Activated CD4-positive, alpha-beta memory T cell treated with anti-CD3 and anti-CD28 coated beads for 36 hours (primary cell): ENCODE data around the gene CMBL. TPM values are rescaled to one million over a fixed set of nuclear protein-coding genes. Genes with fewer than 3 reads are reported as not detected.

Source experiments
- CTCF ChIA-PET: fragments of 350-600 bp; sonication (Branson Sonifier 250); formaldehyde crosslinking; loops from one replicate; lab custom pipeline; 2021; ENCODE audit warnings: antibody characterized with exemption, inconsistent platforms; lab: Charles Lee
- POLR2A ChIA-PET: fragments of 350-600 bp; sonication (Branson Sonifier 250); formaldehyde crosslinking; loops from one replicate; lab custom pipeline; 2021; ENCODE audit warnings: antibody characterized with exemption; lab: Charles Lee
- DNase-seq: peaks from one replicate; pipeline ENCODE4 v3.0.0-alpha.2; 2020
- H3K27ac Mint-ChIP-seq: one replicate; pipeline ENCODE4 v1.8.0; 2021; ENCODE audit warnings: mixed read lengths
- H3K27me3 Mint-ChIP-seq: one replicate; pipeline ENCODE4 v1.8.0; 2021; ENCODE audit warnings: mixed read lengths
- H3K36me3 Mint-ChIP-seq: one replicate; pipeline ENCODE4 v1.8.0; 2021; ENCODE audit warnings: mixed read lengths
- H3K4me1 Mint-ChIP-seq: one replicate; pipeline ENCODE4 v1.8.0; 2021; ENCODE audit warnings: low read depth, mixed read lengths
- H3K4me3 Mint-ChIP-seq: one replicate; pipeline ENCODE4 v1.8.0; 2021; ENCODE audit warnings: mild to moderate bottlenecking, mixed read lengths
- H3K9me3 Mint-ChIP-seq: one replicate; pipeline ENCODE4 v1.8.0; 2021; ENCODE audit warnings: mixed read lengths
- intact Hi-C: fragments of 100-400 bp; cut with micrococcal nuclease; formaldehyde crosslinking; loops from one replicate; pipeline ENCODE4 v1.15.1; 2023
- total RNA-seq, 2 experiments: library from RNA; stranded (reverse); gene quantifications; one replicate each; pipeline ENCODE4 v1.2.3, GENCODE V29; 2021

CMBL gene
- total RNA-seq, 2 experiments from 2014 or later, result 1.2 to 1.3 TPM

GRCh38 chr5:10262121-10262774 is 45.5 kb downstream of the CMBL start:
- intact Hi-C loops, result no loop called here
- no peak overlapping the region for H3K4me3 Mint-ChIP-seq
- H3K27me3 Mint-ChIP-seq, result no peaks in the 10 kb centered on the region
- H3K36me3 Mint-ChIP-seq, result peaks cover 72% of the 10 kb centered on the region
- no peak overlapping the region for H3K27ac Mint-ChIP-seq
- ChIA-PET CTCF (interaction anchor here (1.3 kb wide), 1 partner anchor 365 kb away, joined by 3 read pairs; no protein-coding TSS in a partner anchor), POLR2A (no interaction called here)
- peaks cover 12% of the 10 kb centered on the region for H3K4me1 Mint-ChIP-seq
- no peaks in the 10 kb centered on the region for H3K9me3 Mint-ChIP-seq
- DNase-seq, result no peak

GRCh38 chr5:10261065-10261464 is 46.6 kb downstream of the CMBL start:
- Mint-ChIP-seq H3K4me1 (peaks cover 22% of the 10 kb centered on the region), H3K4me3 (no peak overlapping the region), H3K27ac (no peak overlapping the region), H3K9me3 (no peaks in the 10 kb centered on the region), H3K36me3 (peaks cover 75% of the 10 kb centered on the region), H3K27me3 (no peaks in the 10 kb centered on the region)
- ChIA-PET POLR2A (no interaction called here), CTCF (no interaction called here)
- intact Hi-C loops, result no loop called here
- no peak for DNase-seq

- Mint-ChIP-seq H3K27me3 (no peaks in the 10 kb centered on the region), H3K9me3 (no peaks in the 10 kb centered on the region), H3K27ac (peak overlapping the region; percentile 40), H3K4me3 (no peak overlapping the region), H3K4me1 (peaks cover 30% of the 10 kb centered on the region), H3K36me3 (peaks cover 79% of the 10 kb centered on the region)
- intact Hi-C loops, result loop anchor here (2.0 to 10.0 kb wide), 3 partner anchors 95 to 335 kb away; no protein-coding TSS in a partner anchor
- no peak for DNase-seq
- ChIA-PET POLR2A (interaction anchor here (0.9 kb wide), 1 partner anchor 9 kb away, joined by 3 read pairs; no protein-coding TSS in a partner anchor), CTCF (interaction anchor here (0.6 kb wide), 1 partner anchor 159 kb away, joined by 3 read pairs; no protein-coding TSS in a partner anchor)
Observed at GRCh38 chr5:10259899-10260298, 47.8 kb downstream of the CMBL start.

GRCh38 chr5:10257870-10258269 is 49.8 kb downstream of the CMBL start:
- ChIA-PET CTCF (interaction anchor here (1.7 kb wide), 1 partner anchor 370 kb away, joined by 3 read pairs; no protein-coding TSS in a partner anchor), POLR2A (interaction anchor here (1.6 kb wide), 1 partner anchor 160 kb away, joined by 3 read pairs; no protein-coding TSS in a partner anchor)
- peaks cover 73% of the 10 kb centered on the region for H3K36me3 Mint-ChIP-seq
- H3K4me1 Mint-ChIP-seq, result peaks cover 47% of the 10 kb centered on the region
- H3K4me3 Mint-ChIP-seq, result no peak overlapping the region
- peak overlapping the region; percentile 63 for H3K27ac Mint-ChIP-seq
- no peak for DNase-seq
- no peaks in the 10 kb centered on the region for H3K27me3 Mint-ChIP-seq
- H3K9me3 Mint-ChIP-seq, result no peaks in the 10 kb centered on the region
- intact Hi-C loops, result loop anchor here (2.0 to 10.0 kb wide), 3 partner anchors 97 to 337 kb away; no protein-coding TSS in a partner anchor

GRCh38 chr5:10254686-10255085 is 53.0 kb downstream of the CMBL start:
- Mint-ChIP-seq H3K4me1 (peaks cover 63% of the 10 kb centered on the region), H3K4me3 (no peak overlapping the region), H3K27me3 (no peaks in the 10 kb centered on the region), H3K9me3 (no peaks in the 10 kb centered on the region), H3K36me3 (peaks cover 65% of the 10 kb centered on the region), H3K27ac (peak overlapping the region; percentile 50)
- DNase-seq, result no peak
- intact Hi-C loops, result loop anchor here (5.0 to 10.0 kb wide), 2 partner anchors 340 to 378 kb away; no protein-coding TSS in a partner anchor
- CTCF ChIA-PET, result interaction anchor here (0.7 kb wide), 1 partner anchor 102 kb away, joined by 3 read pairs; no protein-coding TSS in a partner anchor
- POLR2A ChIA-PET, result no interaction called here

GRCh38 chr5:10253390-10253789 is 54.3 kb downstream of the CMBL start:
- Mint-ChIP-seq H3K27me3 (no peaks in the 10 kb centered on the region), H3K9me3 (no peaks in the 10 kb centered on the region), H3K36me3 (peaks cover 56% of the 10 kb centered on the region), H3K4me1 (peaks cover 68% of the 10 kb centered on the region), H3K4me3 (no peak overlapping the region), H3K27ac (no peak overlapping the region)
- ChIA-PET CTCF (interaction anchor here (1.0 kb wide), 1 partner anchor 104 kb away, joined by 4 read pairs; no protein-coding TSS in a partner anchor), POLR2A (interaction anchor here (0.8 kb wide), 1 partner anchor 100 kb away, joined by 3 read pairs; the partner anchor contains the start of gene MARCHF6)
- intact Hi-C loops, result loop anchor here (5.0 to 10.0 kb wide), 2 partner anchors 341 to 379 kb away; no protein-coding TSS in a partner anchor
- DNase-seq, result no peak

- Mint-ChIP-seq H3K27me3 (no peaks in the 10 kb centered on the region), H3K4me3 (peak overlapping the region; percentile 84), H3K9me3 (no peaks in the 10 kb centered on the region), H3K27ac (peak overlapping the region; percentile 67), H3K4me1 (peaks cover 55% of the 10 kb centered on the region), H3K36me3 (peaks cover 42% of the 10 kb centered on the region)
- DNase-seq, result no peak
- POLR2A ChIA-PET, result interaction anchor here (4.2 kb wide), 1 partner anchor 103 kb away, joined by 36 read pairs; the partner anchor contains the start of gene MARCHF6
- intact Hi-C loops, result loop anchor here (5.0 to 10.0 kb wide), 2 partner anchors 343 to 381 kb away; no protein-coding TSS in a partner anchor
- CTCF ChIA-PET, result interaction anchor here (0.6 kb wide), 1 partner anchor 376 kb away, joined by 3 read pairs; no protein-coding TSS in a partner anchor
Observed at GRCh38 chr5:10251405-10251804, 56.3 kb downstream of the CMBL start.

- peaks cover 49% of the 10 kb centered on the region for H3K4me1 Mint-ChIP-seq
- POLR2A ChIA-PET, result interaction anchor here (0.7 to 4.2 kb wide), 4 partner anchors 8 to 382 kb away, joined by 3 to 36 read pairs (median 4); partner anchors contain the start of gene MARCHF6
- no peaks in the 10 kb centered on the region for H3K9me3 Mint-ChIP-seq
- H3K27me3 Mint-ChIP-seq, result no peaks in the 10 kb centered on the region
- peak overlapping the region; percentile 84 for H3K4me3 Mint-ChIP-seq
- CTCF ChIA-PET, result interaction anchor here (0.6 kb wide), 1 partner anchor 377 kb away, joined by 3 read pairs; no protein-coding TSS in a partner anchor
- peak; percentile 35 for DNase-seq
- peak overlapping the region; percentile 67 for H3K27ac Mint-ChIP-seq
- intact Hi-C loops, result loop anchor here (1.0 to 10.0 kb wide), 3 partner anchors 102 to 381 kb away; partner anchors contain the start of gene MARCHF6
- peaks cover 36% of the 10 kb centered on the region for H3K36me3 Mint-ChIP-seq
Observed at GRCh38 chr5:10250806-10251276, 56.9 kb downstream of the CMBL start.

- H3K4me1 Mint-ChIP-seq, result peaks cover 47% of the 10 kb centered on the region
- ChIA-PET POLR2A (interaction anchor here (0.7 to 4.2 kb wide), 5 partner anchors 9 to 383 kb away, joined by 3 to 36 read pairs (median 3); partner anchors contain the start of genes ANKRD33B and MARCHF6), CTCF (interaction anchor here (1.3 kb wide), 1 partner anchor 33 kb away, joined by 5 read pairs; no protein-coding TSS in a partner anchor)
- H3K27me3 Mint-ChIP-seq, result no peaks in the 10 kb centered on the region
- intact Hi-C loops, result loop anchor here (1.0 to 10.0 kb wide), 5 partner anchors 103 to 885 kb away; partner anchors contain the start of genes DAP and MARCHF6
- H3K27ac Mint-ChIP-seq, result peak within 1 kb of the TSS; percentile 99
- peaks cover 31% of the 10 kb centered on the region for H3K36me3 Mint-ChIP-seq
- H3K4me3 Mint-ChIP-seq, result peak within 1 kb of the TSS; percentile 84
- DNase-seq, result peak; percentile 93
- no peaks in the 10 kb centered on the region for H3K9me3 Mint-ChIP-seq
Observed at GRCh38 chr5:10249948-10250805, 57.5 kb downstream of the CMBL start, which contains the start of gene CCT5. Gene CCT5, plus strand, starts transcription at chr5:10250280. Its CDS starts 61 bp downstream, at chr5:10250341.

- Mint-ChIP-seq H3K4me1 (peaks cover 41% of the 10 kb centered on the region), H3K4me3 (peak overlapping the region; percentile 84), H3K27ac (peak overlapping the region; percentile 99), H3K9me3 (no peaks in the 10 kb centered on the region), H3K27me3 (no peaks in the 10 kb centered on the region), H3K36me3 (peaks cover 20% of the 10 kb centered on the region)
- intact Hi-C loops, result loop anchor here (2.0 to 10.0 kb wide), 2 partner anchors 512 to 884 kb away; partner anchors contain the start of gene DAP
- DNase-seq, result peak; percentile 17
- POLR2A ChIA-PET, result interaction anchor here (4.2 kb wide), 1 partner anchor 105 kb away, joined by 36 read pairs; the partner anchor contains the start of gene MARCHF6
- CTCF ChIA-PET, result interaction anchor here (1.3 kb wide), 1 partner anchor 35 kb away, joined by 5 read pairs; no protein-coding TSS in a partner anchor
Observed at GRCh38 chr5:10248378-10249260, 59.1 kb downstream of the CMBL start.
